HCT116 (cell line): ENCODE results near the gene TMED7. TPM values are rescaled to one million over a fixed set of nuclear protein-coding genes. Genes with fewer than 3 reads are reported as not detected.

ENCODE experiments used
- ATAC-seq: fragments of 200-7000 bp; cut with Tn5 transposase; 2 replicates; pipeline ENCODE4 v1.9.1; 2020; ENCODE audit warnings: mild to moderate bottlenecking, moderate library complexity
- BruUV-seq: library from RNA; stranded (reverse); fragments of 400-500 nt; replicated peaks from 2 replicates; lab custom pipeline; 2021; lab: Mats Ljungman, UMichigan
- CTCF ChIA-PET: fragments of 300-600 bp; sonication (Branson Sonifier 250); formaldehyde crosslinking; loops from one replicate; lab custom pipeline; 2021; ENCODE audit warnings: antibody characterized with exemption; lab: Charles Lee
- POLR2A ChIA-PET: fragments of 300-600, 350-600 bp; sonication (Branson Sonifier 250); formaldehyde crosslinking; loops from one replicate; lab custom pipeline; 2021; ENCODE audit warnings: antibody characterized with exemption; lab: Charles Lee
- RAD21 ChIA-PET, 2 experiments: fragments of 300-600 bp; sonication (Branson Sonifier 250); formaldehyde crosslinking; loops; one replicate each; lab custom pipeline; 2023; ENCODE audit warnings: low total read pairs in 2 of 2; ENCODE audit not compliant: uncharacterized antibody in 2 of 2, unreplicated experiment in 2 of 2, low non-redundant PET in 1 of 2; lab: Charles Lee
- DNase-seq: peaks from one replicate; pipeline ENCODE4 v3.0.0-alpha.2; 2010; ENCODE audit warnings: low read depth, low spot score
- H2AFZ ChIP-seq: fragments of 200-600 bp; shearing (Covaris generic), sonication (generic); 2 replicates; pipeline ENCODE4 v1.6.1; 2017; ENCODE audit warnings: low read depth, mixed run types, mixed read lengths, antibody characterized with exemption, low read length; ENCODE audit not compliant: poor library complexity, severe bottlenecking
- H3K27ac ChIP-seq: 2 replicates; pipeline ENCODE4 v1.5.1; 2012; ENCODE audit warnings: low read depth, low read length
- H3K27me3 ChIP-seq: fragments of 200-600 bp; sonication (generic); 2 replicates; pipeline ENCODE4 v1.6.1; 2016; ENCODE audit warnings: mixed run types, low read length, mixed read lengths; ENCODE audit not compliant: insufficient read depth
- H3K36me3 ChIP-seq, 2 experiments: fragments of 200-500 bp in 1 of 2; fragments of 200-600 bp in 1 of 2; sonication (Bioruptor generic) in 1 of 2; sonication (generic) in 1 of 2; 2 replicates each; pipeline versions ENCODE4 v1.5.1 to v1.6.1; 2014 to 2016; ENCODE audit warnings: low read length in 2 of 2, inconsistent platforms in 1 of 2, mixed read lengths in 1 of 2, mixed run types in 1 of 2; ENCODE audit not compliant: insufficient read depth in 2 of 2, control insufficient read depth in 1 of 2
- H3K4me1 ChIP-seq, 2 experiments: fragments of 200-600 bp in 1 of 2; sonication (generic) in 1 of 2; 2 replicates each; pipeline versions ENCODE4 v1.5.1 to v1.6.1; 2012 to 2017; ENCODE audit warnings: low read length in 2 of 2, inconsistent platforms in 1 of 2, mild to moderate bottlenecking in 1 of 2, mixed read lengths in 1 of 2, mixed run types in 1 of 2, moderate library complexity in 1 of 2; ENCODE audit not compliant: insufficient read depth in 2 of 2, control insufficient read depth in 1 of 2
- H3K4me2 ChIP-seq: fragments of 200-600 bp; sonication (generic); 2 replicates; pipeline ENCODE4 v1.6.1; 2017; ENCODE audit warnings: mixed run types, low read length, mixed read lengths
- H3K4me3 ChIP-seq, 2 experiments: fragments of 200-600 bp in 1 of 2; sonication (generic) in 1 of 2; replicated peaks in 1 of 2; 2 replicates each; pipeline ENCODE4 v1.5.1; 2011 to 2016; ENCODE audit warnings: low read length in 2 of 2, control low read depth in 1 of 2, low read depth in 1 of 2, mild to moderate bottlenecking in 1 of 2, mixed read lengths in 1 of 2, mixed run types in 1 of 2
- H3K79me2 ChIP-seq: fragments of 200-600 bp; sonication (generic); 2 replicates; pipeline ENCODE4 v1.6.1; 2017; ENCODE audit warnings: mild to moderate bottlenecking, mixed run types, low read length, moderate library complexity, mixed read lengths; ENCODE audit not compliant: insufficient read depth
- H3K9ac ChIP-seq: fragments of 200-600 bp; sonication (generic); 2 replicates; pipeline ENCODE4 v1.6.1; 2016; ENCODE audit warnings: low read length, mixed read lengths
- H3K9me2 ChIP-seq: fragments of 200-600 bp; sonication (generic), shearing (Covaris generic); 2 replicates; pipeline ENCODE4 v1.6.1; 2017; ENCODE audit warnings: mixed run types, mild to moderate bottlenecking, moderate library complexity; ENCODE audit not compliant: insufficient read depth
- H3K9me3 ChIP-seq, 2 experiments: fragments of 200-500 bp in 1 of 2; fragments of 200-600 bp in 1 of 2; sonication (Bioruptor generic) in 1 of 2; sonication (generic) in 1 of 2; 2 replicates each; pipeline ENCODE4 v1.6.1; 2014 to 2017; ENCODE audit warnings: low read length in 2 of 2, mixed read lengths in 2 of 2, inconsistent platforms in 1 of 2, low read depth in 1 of 2, mild to moderate bottlenecking in 1 of 2, mixed run types in 1 of 2, moderate library complexity in 1 of 2; ENCODE audit not compliant: control insufficient read depth in 1 of 2, insufficient read depth in 1 of 2
- H4K20me1 ChIP-seq: fragments of 200-600 bp; sonication (generic), shearing (Covaris generic); 2 replicates; pipeline ENCODE4 v1.6.1; 2017; ENCODE audit warnings: mixed run types, mild to moderate bottlenecking, moderate library complexity; ENCODE audit not compliant: insufficient read depth
- CBX3 ChIP-seq: IDR thresholded peaks from 2 replicates; pipeline ENCODE4 v1.6.1; 2012; ENCODE audit warnings: low read depth
- EZH2phosphoT487 ChIP-seq: fragments of 200-600 bp; IDR thresholded peaks from 2 replicates; pipeline ENCODE4 v1.6.1; 2018; ENCODE audit warnings: antibody characterized with exemption, borderline replicate concordance
- JUND ChIP-seq: IDR thresholded peaks from 2 replicates; pipeline ENCODE4 v1.6.1; 2012
- POLR2A ChIP-seq: IDR thresholded peaks from 2 replicates; pipeline ENCODE4 v1.7.0; 2011; ENCODE audit warnings: borderline replicate concordance; ENCODE audit not compliant: insufficient read depth, insufficient read length; ENCODE audit errors: extremely low read depth
- POLR2AphosphoS5 ChIP-seq: IDR thresholded peaks from 2 replicates; pipeline ENCODE4 v1.6.1; 2011; ENCODE audit warnings: mild to moderate bottlenecking, low read depth, low read length, moderate library complexity
- RAD21 ChIP-seq: IDR thresholded peaks from 2 replicates; pipeline ENCODE4 v1.6.1; 2012; ENCODE audit warnings: low read depth, mild to moderate bottlenecking
- SIN3A ChIP-seq: IDR thresholded peaks from 2 replicates; pipeline ENCODE4 v1.6.1; 2012; ENCODE audit warnings: low read depth
- SP1 ChIP-seq: IDR thresholded peaks from 2 replicates; pipeline ENCODE4 v1.6.1; 2012; ENCODE audit warnings: low read depth
- YY1 ChIP-seq: IDR thresholded peaks from 2 replicates; pipeline ENCODE4 v1.6.1; 2011; ENCODE audit warnings: low read length, low read depth, moderate library complexity, mild to moderate bottlenecking; ENCODE audit not compliant: insufficient replicate concordance; ENCODE audit errors: extremely low read depth
- ZNF274 ChIP-seq: fragments of 200-500 bp; sonication (Bioruptor generic); IDR thresholded peaks from 2 replicates; pipeline ENCODE4 v1.6.1; 2014; ENCODE audit warnings: mild to moderate bottlenecking, low read depth, low read length, inconsistent platforms
- intact Hi-C: fragments of 100-400 bp; cut with micrococcal nuclease; formaldehyde crosslinking; loops from 2 replicates; pipeline ENCODE4 v1.10.0; 2022
- total RNA-seq: library from RNA; stranded (reverse); gene quantifications from one replicate; pipeline ENCODE4 v1.2.1, GENCODE V29; 2021; ENCODE audit not compliant: unreplicated experiment
- TF ChIP-seq, protein P1 (sequence below): IDR thresholded peaks from 2 replicates; pipeline ENCODE4 v1.6.1; 2012
- TF ChIP-seq, protein P2 (sequence below), 3 experiments: fragments of 200-600 bp in 1 of 3; sonication (generic) in 1 of 3; IDR thresholded peaks in 2 of 3; conservative IDR thresholded peaks in 1 of 3; 2 replicates each; pipeline ENCODE4 v1.5.1; 2012 to 2017; ENCODE audit warnings: low read depth in 2 of 3, low read length in 2 of 3, antibody characterized with exemption in 1 of 3, borderline replicate concordance in 1 of 3, control low read depth in 1 of 3, mild to moderate bottlenecking in 1 of 3, mixed read lengths in 1 of 3, mixed run types in 1 of 3, moderate library complexity in 1 of 3; ENCODE audit not compliant: insufficient read depth in 1 of 3
- TF ChIP-seq, protein P3 (sequence below): IDR thresholded peaks from 2 replicates; pipeline ENCODE4 v1.6.1; 2011; ENCODE audit warnings: mild to moderate bottlenecking, low read length, moderate library complexity; ENCODE audit not compliant: insufficient replicate concordance; ENCODE audit errors: extremely low read depth

The TMED7 gene
- total RNA-seq, 1 experiment from 2014 or later: 167 TPM

DNA sequence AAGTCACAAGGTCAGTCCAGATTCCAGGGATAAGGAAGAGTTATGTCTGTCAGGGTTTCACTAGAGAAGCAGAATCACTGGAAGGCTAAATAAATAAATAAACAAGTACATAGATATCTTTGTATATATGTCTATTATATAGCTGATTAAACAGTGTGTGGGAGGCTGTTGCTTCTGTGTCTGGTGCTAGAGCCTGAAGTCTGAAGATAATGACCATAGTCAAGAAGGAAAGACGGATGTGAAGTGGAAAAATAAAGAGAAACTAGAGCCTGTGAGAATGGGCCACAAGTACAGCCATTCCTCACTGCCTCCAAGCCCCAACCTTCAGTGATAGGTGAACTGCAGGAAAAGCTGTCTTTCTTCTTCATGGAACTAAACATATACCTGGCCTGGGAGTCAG, 4.1 kb upstream of the TMED7 start (continued):
- TF ChIP-seq YY1: no peak

DNA sequence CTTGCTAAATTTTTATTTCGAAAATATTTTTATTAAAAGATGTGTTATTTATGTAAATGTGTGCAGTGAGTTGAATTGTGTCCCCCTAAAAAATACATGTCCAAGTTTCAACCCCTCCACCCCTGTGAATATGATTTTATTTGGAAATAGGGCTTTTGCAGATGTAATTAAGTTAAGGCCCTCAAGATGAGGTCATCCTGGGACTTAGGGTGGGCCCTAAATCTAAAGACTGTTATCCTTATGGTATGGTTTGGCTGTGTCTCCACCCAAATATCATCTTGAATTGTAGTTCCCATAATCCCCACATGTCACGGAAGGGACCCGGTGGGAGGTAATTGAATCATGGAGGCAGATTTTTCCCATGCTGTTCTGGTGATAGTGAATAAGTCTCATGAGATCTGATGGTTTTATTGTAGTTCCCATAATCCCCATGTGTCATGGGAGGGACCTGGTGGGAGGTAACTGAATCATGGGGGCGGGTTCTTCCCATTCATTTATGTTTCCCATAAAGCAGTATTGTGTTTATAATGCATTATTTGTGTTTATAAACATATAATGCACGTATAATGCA, 1.5 kb upstream of the TMED7 start:
- no peaks in the 10 kb centered on the region for H3K9me2 ChIP-seq
- RAD21 ChIA-PET: no interaction called here
- no TSS peak for BruUV-seq
- POLR2A ChIA-PET: no interaction called here
- H4K20me1 ChIP-seq: 0 out of 2 replicates have a peak, but pooled peaks cover 6% of the 10 kb centered on the region
- H3K79me2 ChIP-seq: peaks cover 39% of the 10 kb centered on the region
- H3K9ac ChIP-seq: no peak overlapping the region
- CTCF ChIA-PET: no interaction called here
- H3K4me2 ChIP-seq: peak overlapping the region; percentile 72
- no peak overlapping the region for H3K4me3 ChIP-seq
- H3K27ac ChIP-seq: no peak overlapping the region
- DNase-seq (no peak), ATAC-seq (no peak)
- no peak overlapping the region for H2AFZ ChIP-seq
- H3K4me1 ChIP-seq: peaks cover 6 to 26% of the 10 kb centered on the region in 2 experiments
- intact Hi-C loops: loop anchor here (2.0 kb wide), 1 partner anchor 301 kb away; no protein-coding TSS in a partner anchor
- TF ChIP-seq POLR2A: no peak
- no peak for TF ChIP-seq POLR2AphosphoS5
- TF ChIP-seq EZH2phosphoT487: no peak
- no peaks in the 10 kb centered on the region for H3K9me3 ChIP-seq
- H3K36me3 ChIP-seq: peaks cover 5 to 6% of the 10 kb centered on the region in 2 experiments; a peak in 2 of 4 replicates
- H3K27me3 ChIP-seq: no peaks in the 10 kb centered on the region

DNA sequence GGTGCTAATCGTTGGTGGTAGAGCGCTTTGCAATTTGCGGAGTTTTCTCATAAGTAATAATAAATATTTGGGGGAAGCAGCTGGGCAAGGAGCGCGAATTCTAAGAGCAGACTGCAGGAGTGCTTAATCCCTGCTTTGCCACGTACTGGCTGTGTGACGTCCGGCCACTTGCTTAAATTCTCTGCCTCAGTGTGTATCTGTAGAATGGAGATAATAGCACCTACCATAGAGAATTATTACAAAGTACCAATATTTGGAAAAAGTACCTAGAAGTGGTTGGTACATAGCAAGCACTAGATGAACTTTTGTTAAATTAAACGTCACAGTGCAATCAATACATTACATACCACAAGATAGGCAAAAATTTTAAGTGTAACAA, 598 bp upstream of the TMED7 start:
- ChIA-PET RAD21 (no interaction called here), POLR2A (interaction anchor here (0.7 kb wide), 1 partner anchor 295 kb away, joined by 3 read pairs; no protein-coding TSS in a partner anchor), CTCF (no interaction called here)
- intact Hi-C loops: loop anchor here (1.0 to 2.0 kb wide), 2 partner anchors 215 to 302 kb away; partner anchors contain the start of genes AP3S1 and ATG12
- Histone ChIP-seq H3K9ac (peak overlapping the region; percentile 96), H3K9me2 (no peaks in the 10 kb centered on the region), H3K27me3 (no peaks in the 10 kb centered on the region), H3K79me2 (peaks cover 49% of the 10 kb centered on the region), H3K4me2 (peak overlapping the region; percentile 72), H2AFZ (no peak overlapping the region), H3K4me1 (peaks cover 6 to 26% of the 10 kb centered on the region in 2 experiments), H4K20me1 (0 out of 2 replicates have a peak, but pooled peaks cover 6% of the 10 kb centered on the region), H3K4me3 (peak overlapping the region; percentile 92 to 94), H3K36me3 (peaks cover 6 to 8% of the 10 kb centered on the region in 2 experiments; a peak in 3 of 4 replicates), H3K27ac (peak overlapping the region; percentile 36; the same call in 1 of the 2 replicates), H3K9me3 (no peaks in the 10 kb centered on the region)
- TSS peak; percentile 98 for BruUV-seq
- DNase-seq (peak; percentile 24), ATAC-seq (peak; percentile 50)
- TF ChIP-seq YY1: no peak
- TF ChIP-seq CBX3: no peak
- TF ChIP-seq SP1: no peak
- TF ChIP-seq, protein P1, sequence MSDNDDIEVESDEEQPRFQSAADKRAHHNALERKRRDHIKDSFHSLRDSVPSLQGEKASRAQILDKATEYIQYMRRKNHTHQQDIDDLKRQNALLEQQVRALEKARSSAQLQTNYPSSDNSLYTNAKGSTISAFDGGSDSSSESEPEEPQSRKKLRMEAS: no peak
- TF ChIP-seq EZH2phosphoT487: no peak
- no peak for TF ChIP-seq ZNF274
- TF ChIP-seq RAD21: no peak
- TF ChIP-seq, protein P2, sequence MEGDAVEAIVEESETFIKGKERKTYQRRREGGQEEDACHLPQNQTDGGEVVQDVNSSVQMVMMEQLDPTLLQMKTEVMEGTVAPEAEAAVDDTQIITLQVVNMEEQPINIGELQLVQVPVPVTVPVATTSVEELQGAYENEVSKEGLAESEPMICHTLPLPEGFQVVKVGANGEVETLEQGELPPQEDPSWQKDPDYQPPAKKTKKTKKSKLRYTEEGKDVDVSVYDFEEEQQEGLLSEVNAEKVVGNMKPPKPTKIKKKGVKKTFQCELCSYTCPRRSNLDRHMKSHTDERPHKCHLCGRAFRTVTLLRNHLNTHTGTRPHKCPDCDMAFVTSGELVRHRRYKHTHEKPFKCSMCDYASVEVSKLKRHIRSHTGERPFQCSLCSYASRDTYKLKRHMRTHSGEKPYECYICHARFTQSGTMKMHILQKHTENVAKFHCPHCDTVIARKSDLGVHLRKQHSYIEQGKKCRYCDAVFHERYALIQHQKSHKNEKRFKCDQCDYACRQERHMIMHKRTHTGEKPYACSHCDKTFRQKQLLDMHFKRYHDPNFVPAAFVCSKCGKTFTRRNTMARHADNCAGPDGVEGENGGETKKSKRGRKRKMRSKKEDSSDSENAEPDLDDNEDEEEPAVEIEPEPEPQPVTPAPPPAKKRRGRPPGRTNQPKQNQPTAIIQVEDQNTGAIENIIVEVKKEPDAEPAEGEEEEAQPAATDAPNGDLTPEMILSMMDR (IDR thresholded peaks at IDR 0.05 in 2 of 3, conservative IDR thresholded peaks at IDR 0.05 in 1 of 3; ENCODE audit: borderline replicate concordance in 1 of 3, insufficient read depth in 1 of 3, low read depth in 2 of 3, low read length in 2 of 3): no peak
- no peak for TF ChIP-seq JUND
- no peak for TF ChIP-seq SIN3A
- TF ChIP-seq, protein P3, sequence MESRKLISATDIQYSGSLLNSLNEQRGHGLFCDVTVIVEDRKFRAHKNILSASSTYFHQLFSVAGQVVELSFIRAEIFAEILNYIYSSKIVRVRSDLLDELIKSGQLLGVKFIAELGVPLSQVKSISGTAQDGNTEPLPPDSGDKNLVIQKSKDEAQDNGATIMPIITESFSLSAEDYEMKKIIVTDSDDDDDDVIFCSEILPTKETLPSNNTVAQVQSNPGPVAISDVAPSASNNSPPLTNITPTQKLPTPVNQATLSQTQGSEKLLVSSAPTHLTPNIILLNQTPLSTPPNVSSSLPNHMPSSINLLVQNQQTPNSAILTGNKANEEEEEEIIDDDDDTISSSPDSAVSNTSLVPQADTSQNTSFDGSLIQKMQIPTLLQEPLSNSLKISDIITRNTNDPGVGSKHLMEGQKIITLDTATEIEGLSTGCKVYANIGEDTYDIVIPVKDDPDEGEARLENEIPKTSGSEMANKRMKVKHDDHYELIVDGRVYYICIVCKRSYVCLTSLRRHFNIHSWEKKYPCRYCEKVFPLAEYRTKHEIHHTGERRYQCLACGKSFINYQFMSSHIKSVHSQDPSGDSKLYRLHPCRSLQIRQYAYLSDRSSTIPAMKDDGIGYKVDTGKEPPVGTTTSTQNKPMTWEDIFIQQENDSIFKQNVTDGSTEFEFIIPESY: no peak
